ENCODE data around the gene DEFB131B.
"Not testable (repeated sequence)": the region's sequence is repeated elsewhere in the genome, so short reads cannot be mapped to it uniquely, and the experiment has no call there.

Gene DEFB131B

GRCh38 chr11:71888335-71889010 is 10.2 kb downstream of the DEFB131B start:
- peaks cover 11% of the 10 kb centered on the region for H3K36me3 Mint-ChIP-seq (ENCODE audit: low read depth)
- not testable (repeated sequence) for H3K4me1 Mint-ChIP-seq (ENCODE audit: low read depth); H3K27me3 Mint-ChIP-seq; H3K9me3 Mint-ChIP-seq; DNase-seq; H3K4me3 Mint-ChIP-seq; H3K27ac Mint-ChIP-seq

GRCh38 chr11:71889181-71889872 is 11.1 kb downstream of the DEFB131B start:
- DNase-seq; H3K27ac Mint-ChIP-seq; H3K27me3 Mint-ChIP-seq; H3K4me1 Mint-ChIP-seq (ENCODE audit: low read depth); H3K9me3 Mint-ChIP-seq; H3K4me3 Mint-ChIP-seq: not testable (repeated sequence)
- peaks cover 11% of the 10 kb centered on the region for H3K36me3 Mint-ChIP-seq (ENCODE audit: low read depth)

DNA sequence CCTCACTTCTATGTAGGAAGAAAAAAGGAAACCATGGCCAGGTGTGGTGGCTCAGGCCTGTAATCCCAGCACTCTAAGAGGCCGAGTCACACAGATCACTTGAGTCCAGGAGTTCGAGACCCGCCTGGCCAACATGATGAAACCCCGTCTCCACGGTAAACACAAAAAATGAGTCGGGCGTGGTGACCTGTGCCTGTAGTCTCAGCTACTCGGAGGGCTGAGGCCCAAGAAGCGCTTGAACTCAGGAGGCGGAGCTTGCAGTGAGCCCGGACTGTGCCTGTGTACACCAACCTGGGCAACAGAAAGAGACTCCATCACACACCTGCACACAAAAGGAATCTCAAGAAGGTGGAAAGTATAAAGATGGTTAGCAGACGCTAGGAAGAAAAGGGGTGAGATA is 17.7 kb downstream of the DEFB131B start:
- Mint-ChIP-seq H3K4me1 (ENCODE audit: low read depth) (no peaks in the 10 kb centered on the region), H3K27me3 (no peaks in the 10 kb centered on the region), H3K27ac (no peak overlapping the region), H3K4me3 (no peak overlapping the region), H3K36me3 (ENCODE audit: low read depth) (peaks cover 39% of the 10 kb centered on the region), H3K9me3 (peaks cover 3% of the 10 kb centered on the region)
- DNase-seq = no peak

GRCh38 chr11:71901137-71901536 is 22.9 kb downstream of the DEFB131B start:
- H3K36me3 Mint-ChIP-seq (ENCODE audit: low read depth) = peaks cover 65% of the 10 kb centered on the region
- DNase-seq; H3K4me1 Mint-ChIP-seq (ENCODE audit: low read depth); H3K4me3 Mint-ChIP-seq; H3K27me3 Mint-ChIP-seq; H3K27ac Mint-ChIP-seq; H3K9me3 Mint-ChIP-seq: not testable (repeated sequence)

DNA sequence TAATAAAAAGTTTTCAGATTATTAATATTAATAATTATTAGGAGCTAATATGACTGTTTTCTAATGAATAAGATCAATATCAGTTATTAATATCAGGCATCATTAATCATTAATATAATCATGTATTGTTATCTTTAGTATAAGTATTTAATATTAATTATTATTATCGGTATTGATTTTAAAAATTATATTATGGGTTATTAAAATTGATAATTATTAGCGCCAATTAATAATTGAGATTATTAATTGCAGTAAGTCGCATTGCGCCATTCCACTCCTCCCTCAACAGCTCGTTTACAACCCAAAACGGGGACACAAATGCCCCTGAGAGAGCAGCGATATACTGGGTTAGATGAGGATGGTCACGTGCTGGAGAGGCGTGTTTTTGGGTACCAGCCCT is 30.0 kb downstream of the DEFB131B start:
- H3K9me3 Mint-ChIP-seq = no peaks in the 10 kb centered on the region
- DNase-seq = no peak
- H3K27ac Mint-ChIP-seq = no peak overlapping the region
- H3K4me3 Mint-ChIP-seq = no peak overlapping the region
- H3K36me3 Mint-ChIP-seq (ENCODE audit: low read depth) = peaks cover 87% of the 10 kb centered on the region
- H3K27me3 Mint-ChIP-seq = no peaks in the 10 kb centered on the region
- H3K4me1 Mint-ChIP-seq (ENCODE audit: low read depth) = peaks cover 12% of the 10 kb centered on the region

GRCh38 chr11:71910775-71911174 is 32.5 kb downstream of the DEFB131B start:
- H3K27ac Mint-ChIP-seq = not testable (repeated sequence)
- H3K36me3 Mint-ChIP-seq (ENCODE audit: low read depth) = peaks cover 91% of the 10 kb centered on the region

DNA sequence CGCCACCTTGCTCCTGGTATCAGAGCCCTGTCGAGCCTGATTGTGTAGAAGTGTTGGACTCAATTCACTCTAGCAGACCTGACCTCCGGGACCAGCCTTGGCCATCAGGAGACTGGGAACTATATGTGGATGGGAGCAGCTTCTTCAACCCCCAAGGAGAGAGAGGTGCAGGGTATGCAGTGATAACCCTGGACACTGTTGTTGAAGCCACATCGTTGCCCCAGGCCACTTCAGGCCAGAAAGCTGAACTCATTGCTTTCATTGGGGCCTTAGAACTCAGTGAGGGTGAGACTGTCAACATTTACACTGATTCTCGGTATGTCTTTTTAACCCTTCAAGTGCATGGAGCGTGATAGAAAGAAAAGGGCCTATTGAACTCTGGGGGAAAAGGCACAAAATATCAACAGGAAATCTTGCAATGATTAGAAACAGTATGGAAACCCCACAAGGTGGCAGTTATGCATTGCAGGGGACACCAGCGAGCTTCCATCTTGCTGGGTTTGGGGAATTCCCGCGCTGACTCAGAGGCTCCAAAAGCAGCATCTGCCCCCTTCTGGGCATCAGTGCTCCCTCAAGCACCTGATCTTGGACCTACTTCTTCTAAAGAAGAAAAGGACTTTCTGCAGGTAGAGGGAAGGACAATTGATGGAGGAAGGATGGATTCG is 33.2 kb downstream of the DEFB131B start:
- H3K27me3 Mint-ChIP-seq, H3K9me3 Mint-ChIP-seq, H3K4me3 Mint-ChIP-seq: not testable (repeated sequence)
- Mint-ChIP-seq H3K4me1 (ENCODE audit: low read depth) (peaks cover 17% of the 10 kb centered on the region), H3K36me3 (ENCODE audit: low read depth) (peaks cover 91% of the 10 kb centered on the region), H3K27ac (peak overlapping the region; percentile 71)
- peak; percentile 65 for DNase-seq

More at GRCh38 chr11:71910775-71911174, 32.5 kb downstream of the DEFB131B start:
- not testable (repeated sequence) for H3K27me3 Mint-ChIP-seq, H3K4me3 Mint-ChIP-seq, DNase-seq, H3K9me3 Mint-ChIP-seq
- H3K4me1 Mint-ChIP-seq (ENCODE audit: low read depth) = peaks cover 17% of the 10 kb centered on the region

- H3K4me3 Mint-ChIP-seq, H3K27me3 Mint-ChIP-seq, DNase-seq, H3K9me3 Mint-ChIP-seq: not testable (repeated sequence)
- Mint-ChIP-seq H3K27ac (peak overlapping the region; percentile 71), H3K36me3 (ENCODE audit: low read depth) (peaks cover 89% of the 10 kb centered on the region), H3K4me1 (ENCODE audit: low read depth) (peaks cover 17% of the 10 kb centered on the region)
Observed at GRCh38 chr11:71911986-71912340, 33.7 kb downstream of the DEFB131B start.

DNA sequence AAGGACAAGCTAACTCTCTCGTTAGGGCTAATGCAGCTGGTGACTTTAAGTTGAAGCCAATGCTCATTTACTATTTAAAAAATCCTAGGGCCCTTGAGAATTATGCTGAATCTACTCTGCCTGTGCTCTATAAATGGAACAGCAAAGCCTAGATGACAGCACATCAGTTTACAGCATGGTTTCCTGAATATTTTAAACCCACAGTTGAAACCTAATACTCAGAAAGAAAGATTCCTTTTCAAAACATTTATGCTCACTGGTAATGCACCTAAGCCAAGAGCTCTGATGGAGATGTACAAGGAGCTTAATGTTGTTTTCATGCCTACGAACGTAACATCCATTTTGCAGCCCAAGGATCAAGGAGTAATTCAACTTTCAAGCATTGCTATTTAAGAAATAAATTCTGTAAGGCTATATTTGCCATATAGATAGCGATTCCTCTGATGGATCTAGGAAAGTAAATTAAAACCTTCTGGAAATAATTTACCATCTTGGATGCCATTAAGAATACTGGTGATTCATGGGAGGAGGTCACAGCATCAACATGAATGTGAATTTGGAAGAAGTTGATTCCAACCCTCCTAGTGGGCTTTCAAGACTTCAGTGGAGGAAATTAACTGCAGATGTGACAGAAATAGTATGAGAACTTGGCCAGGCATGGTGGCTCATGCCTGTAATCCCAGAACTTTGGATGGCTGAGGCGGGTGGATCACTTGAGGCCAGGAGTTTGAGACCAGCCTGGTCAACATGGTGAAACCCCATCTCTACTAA is 35.7 kb downstream of the DEFB131B start:
- H3K36me3 Mint-ChIP-seq (ENCODE audit: low read depth) = peaks cover 92% of the 10 kb centered on the region
- no peaks in the 10 kb centered on the region for H3K9me3 Mint-ChIP-seq
- H3K27me3 Mint-ChIP-seq = no peaks in the 10 kb centered on the region
- H3K27ac Mint-ChIP-seq = peak overlapping the region; percentile 24
- peaks cover 17% of the 10 kb centered on the region for H3K4me1 Mint-ChIP-seq (ENCODE audit: low read depth)
- no peak overlapping the region for H3K4me3 Mint-ChIP-seq
- DNase-seq = no peak

- Mint-ChIP-seq H3K9me3 (no peaks in the 10 kb centered on the region), H3K36me3 (ENCODE audit: low read depth) (peaks cover 88% of the 10 kb centered on the region), H3K27ac (peak overlapping the region; percentile 24), H3K27me3 (no peaks in the 10 kb centered on the region), H3K4me3 (no peak overlapping the region), H3K4me1 (ENCODE audit: low read depth) (peaks cover 17% of the 10 kb centered on the region)
- no peak for DNase-seq
Observed at GRCh38 chr11:71914617-71915189, 36.5 kb downstream of the DEFB131B start.

DNA sequence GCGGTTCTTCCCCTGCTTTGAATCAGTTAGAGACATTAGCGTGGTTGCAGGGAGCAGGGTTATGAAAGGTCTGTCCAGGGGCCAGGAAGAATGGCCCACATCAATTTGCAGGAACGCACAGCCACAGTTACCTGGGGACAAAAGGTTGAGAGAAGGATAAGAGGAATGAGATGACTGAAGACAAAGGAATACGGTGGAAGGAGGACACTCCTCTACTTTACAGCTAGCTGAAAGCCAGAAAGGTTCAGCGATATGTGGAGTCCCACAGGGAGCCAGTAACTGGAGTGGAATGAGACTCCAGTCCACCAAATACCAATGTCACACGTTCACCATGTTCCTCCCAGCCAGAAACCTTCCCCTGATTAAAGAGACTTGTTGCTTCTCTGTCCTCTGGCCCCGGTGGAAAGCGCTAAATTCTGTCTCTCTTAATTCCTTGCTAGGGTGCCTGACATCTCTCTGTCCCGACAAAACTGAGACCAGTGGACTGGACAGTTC is 39.4 kb downstream of the DEFB131B start:
- DNase-seq = no peak
- no peak overlapping the region for H3K27ac Mint-ChIP-seq
- H3K9me3 Mint-ChIP-seq = no peaks in the 10 kb centered on the region
- H3K4me1 Mint-ChIP-seq (ENCODE audit: low read depth) = peaks cover 5% of the 10 kb centered on the region
- H3K36me3 Mint-ChIP-seq (ENCODE audit: low read depth) = peaks cover 78% of the 10 kb centered on the region
- no peak overlapping the region for H3K4me3 Mint-ChIP-seq
- no peaks in the 10 kb centered on the region for H3K27me3 Mint-ChIP-seq

GRCh38 chr11:71927820-71928736 is 49.8 kb downstream of the DEFB131B start, which contains the start of gene XNDC1N:
Gene XNDC1N, minus strand, starts transcription at chr11:71928594. Its CDS starts 5,241 bp downstream, at chr11:71923353.
- Mint-ChIP-seq H3K27me3 (no peaks in the 10 kb centered on the region), H3K4me1 (ENCODE audit: low read depth) (peaks cover 47% of the 10 kb centered on the region), H3K4me3 (peak within 1 kb of the TSS; percentile 97), H3K36me3 (ENCODE audit: low read depth) (peaks cover 58% of the 10 kb centered on the region), H3K27ac (peak within 1 kb of the TSS; percentile 99), H3K9me3 (no peaks in the 10 kb centered on the region)
- DNase-seq = peak; percentile 84

- Mint-ChIP-seq H3K4me3 (peak within 1 kb of the TSS; percentile 97), H3K4me1 (ENCODE audit: low read depth) (peaks cover 54% of the 10 kb centered on the region), H3K36me3 (ENCODE audit: low read depth) (peaks cover 53% of the 10 kb centered on the region), H3K9me3 (no peaks in the 10 kb centered on the region), H3K27ac (peak within 1 kb of the TSS; percentile 99), H3K27me3 (no peaks in the 10 kb centered on the region)
- DNase-seq = peak; percentile 97
Observed at GRCh38 chr11:71928737-71929443, 50.6 kb downstream of the DEFB131B start, which contains the start of gene RNF121. Gene RNF121, plus strand, starts transcription at chr11:71929046. Its CDS starts 16 bp downstream, at chr11:71929062.
